Ishikawa (cell line): Measurements from ENCODE around the gene SLC38A10.

Experiments used
- CEBPB ChIP-seq: IDR thresholded peaks from 2 replicates; pipeline ENCODE4 v1.6.1; 2012
- EGR1 ChIP-seq: IDR thresholded peaks from 2 replicates; pipeline ENCODE4 v1.6.1; 2012
- EP300 ChIP-seq: IDR thresholded peaks from 2 replicates; pipeline ENCODE4 v1.6.1; 2012; ENCODE audit warnings: borderline replicate concordance
- FOXM1 ChIP-seq: IDR thresholded peaks from 2 replicates; pipeline ENCODE4 v1.6.1; 2012; ENCODE audit warnings: low read depth, borderline replicate concordance
- NFIC ChIP-seq: IDR thresholded peaks from 2 replicates; pipeline ENCODE4 v1.6.1; 2012
- TAF1 ChIP-seq: IDR thresholded peaks from 2 replicates; pipeline ENCODE4 v1.6.1; 2012; ENCODE audit warnings: low read depth, mild to moderate bottlenecking
- TF ChIP-seq, protein P1 (sequence below): IDR thresholded peaks from 2 replicates; pipeline ENCODE4 v1.6.1; 2012
- TF ChIP-seq, protein P2 (sequence below): IDR thresholded peaks from 2 replicates; pipeline ENCODE4 v1.6.1; 2012

DNA sequence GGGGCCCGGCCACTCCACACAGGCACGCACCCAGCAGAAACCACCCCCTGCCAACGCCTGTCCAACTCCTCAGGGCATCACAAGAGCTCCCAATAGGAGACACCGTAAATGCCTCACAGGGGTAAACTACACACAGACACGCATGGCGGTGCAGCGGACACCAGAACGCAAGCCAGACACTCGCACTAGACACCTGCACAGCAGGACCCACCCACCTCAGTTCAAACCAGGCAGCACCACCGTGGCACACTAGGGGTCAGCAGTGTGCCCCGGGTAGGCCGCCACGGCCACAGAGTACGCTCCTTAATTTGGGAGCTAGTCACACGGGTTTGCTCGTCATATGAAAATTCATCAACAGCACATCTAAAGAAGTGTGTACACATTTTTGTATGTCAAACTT is 3.4 kb downstream of the SLC38A10 start:
- TF ChIP-seq, protein P1, sequence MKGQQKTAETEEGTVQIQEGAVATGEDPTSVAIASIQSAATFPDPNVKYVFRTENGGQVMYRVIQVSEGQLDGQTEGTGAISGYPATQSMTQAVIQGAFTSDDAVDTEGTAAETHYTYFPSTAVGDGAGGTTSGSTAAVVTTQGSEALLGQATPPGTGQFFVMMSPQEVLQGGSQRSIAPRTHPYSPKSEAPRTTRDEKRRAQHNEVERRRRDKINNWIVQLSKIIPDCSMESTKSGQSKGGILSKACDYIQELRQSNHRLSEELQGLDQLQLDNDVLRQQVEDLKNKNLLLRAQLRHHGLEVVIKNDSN: no peak
- TF ChIP-seq TAF1 (no peak), CEBPB (no peak), EP300 (no peak), EGR1 (no peak), FOXM1 (no peak), NFIC (no peak)
- TF ChIP-seq, protein P2, sequence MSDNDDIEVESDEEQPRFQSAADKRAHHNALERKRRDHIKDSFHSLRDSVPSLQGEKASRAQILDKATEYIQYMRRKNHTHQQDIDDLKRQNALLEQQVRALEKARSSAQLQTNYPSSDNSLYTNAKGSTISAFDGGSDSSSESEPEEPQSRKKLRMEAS: no peak
